ENCODE data around the gene MPO.

DNA sequence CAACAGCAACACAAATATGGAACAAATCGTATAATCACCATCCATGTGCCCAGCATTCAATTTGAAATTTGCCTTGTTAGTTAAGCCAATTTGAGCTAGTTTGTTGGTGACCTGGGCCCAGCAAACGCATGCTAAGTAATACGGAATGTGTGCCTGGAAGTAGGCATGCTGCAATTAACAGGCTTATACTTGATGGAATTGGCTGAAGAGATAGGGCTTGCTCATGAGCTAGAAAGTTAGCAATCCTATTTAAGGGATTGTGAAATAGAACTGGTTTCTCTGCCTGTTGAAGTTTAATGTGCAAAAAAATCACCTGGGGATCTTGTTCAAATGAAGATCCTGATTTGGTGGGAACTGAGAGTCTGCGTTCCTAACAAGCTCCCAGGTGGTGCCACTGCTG lies 50.9 kb downstream of the MPO start:
- TF ChIP-seq POLR2A (IDR thresholded peaks at IDR 0.05) (no peak), CTCF (IDR thresholded peaks at IDR 0.05) (no peak)
